Adrenal gland (tissue), 5 donors: ENCODE results near the gene ZNF19.

Experiments used
- CTCF ChIP-seq, 6 experiments: fragments of 450-650 bp in 4 of 6; fragments of 200-600 bp in 2 of 6; sonication (generic) in 1 of 6; IDR thresholded peaks; 1 replicate in 5 of 6; 2 replicates in 1 of 6; pipeline versions ENCODE4 v1.5.1 to v1.8.0; 2016 to 2021; ENCODE audit warnings: antibody characterized with exemption in 6 of 6, mild to moderate bottlenecking in 2 of 6, moderate library complexity in 1 of 6
- POLR2A ChIP-seq, 2 donors: fragments of 450-650 bp; IDR thresholded peaks; one replicate each; pipeline ENCODE4 v1.6.1; 2017; ENCODE audit warnings: antibody characterized with exemption in 2 of 2, mild to moderate bottlenecking in 2 of 2, moderate library complexity in 1 of 2
- donor health status: DM: no; HTN: no; CAD: no.

- TF ChIP-seq POLR2A (IDR thresholded peaks at IDR 0.05), result no peak
- TF ChIP-seq CTCF (IDR thresholded peaks at IDR 0.05), result no peak
Observed at GRCh38 chr16:71453036-71453435, 36.1 kb downstream of the ZNF19 start.
